ENCODE results near the gene TTC33.
"Not testable (repeated sequence)": the region's sequence is repeated elsewhere in the genome, so short reads cannot be mapped to it uniquely, and the experiment has no call there.

DNA sequence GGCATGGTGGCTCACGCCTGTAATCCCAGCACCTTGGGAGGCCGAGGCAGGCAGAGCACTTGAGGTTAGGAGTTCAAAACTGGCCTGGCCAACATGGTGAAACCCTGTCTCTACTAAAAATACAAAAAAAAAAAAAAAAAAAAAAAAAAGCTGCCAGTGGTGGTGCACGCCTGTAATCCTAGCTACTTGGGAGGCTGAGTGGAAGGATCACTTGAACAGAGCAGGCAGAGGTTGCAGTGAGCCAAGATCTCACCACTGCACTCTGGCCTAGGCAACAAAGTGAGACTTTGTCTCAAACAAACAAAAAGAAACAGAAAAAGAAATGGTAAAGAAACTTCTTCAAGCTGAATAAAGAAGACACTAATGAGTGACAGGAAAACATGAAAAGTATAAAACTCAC is 30.9 kb upstream of the TTC33 start:
- TF ChIP-seq, protein P1, sequence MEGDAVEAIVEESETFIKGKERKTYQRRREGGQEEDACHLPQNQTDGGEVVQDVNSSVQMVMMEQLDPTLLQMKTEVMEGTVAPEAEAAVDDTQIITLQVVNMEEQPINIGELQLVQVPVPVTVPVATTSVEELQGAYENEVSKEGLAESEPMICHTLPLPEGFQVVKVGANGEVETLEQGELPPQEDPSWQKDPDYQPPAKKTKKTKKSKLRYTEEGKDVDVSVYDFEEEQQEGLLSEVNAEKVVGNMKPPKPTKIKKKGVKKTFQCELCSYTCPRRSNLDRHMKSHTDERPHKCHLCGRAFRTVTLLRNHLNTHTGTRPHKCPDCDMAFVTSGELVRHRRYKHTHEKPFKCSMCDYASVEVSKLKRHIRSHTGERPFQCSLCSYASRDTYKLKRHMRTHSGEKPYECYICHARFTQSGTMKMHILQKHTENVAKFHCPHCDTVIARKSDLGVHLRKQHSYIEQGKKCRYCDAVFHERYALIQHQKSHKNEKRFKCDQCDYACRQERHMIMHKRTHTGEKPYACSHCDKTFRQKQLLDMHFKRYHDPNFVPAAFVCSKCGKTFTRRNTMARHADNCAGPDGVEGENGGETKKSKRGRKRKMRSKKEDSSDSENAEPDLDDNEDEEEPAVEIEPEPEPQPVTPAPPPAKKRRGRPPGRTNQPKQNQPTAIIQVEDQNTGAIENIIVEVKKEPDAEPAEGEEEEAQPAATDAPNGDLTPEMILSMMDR (conservative IDR thresholded peaks at IDR 0.05): not testable (repeated sequence)
- TF ChIP-seq EZH2 (IDR thresholded peaks at IDR 0.05; ENCODE audit: low read depth): not testable (repeated sequence)
